Measurements from ENCODE around the gene SPC25.

The SPC25 gene

DNA sequence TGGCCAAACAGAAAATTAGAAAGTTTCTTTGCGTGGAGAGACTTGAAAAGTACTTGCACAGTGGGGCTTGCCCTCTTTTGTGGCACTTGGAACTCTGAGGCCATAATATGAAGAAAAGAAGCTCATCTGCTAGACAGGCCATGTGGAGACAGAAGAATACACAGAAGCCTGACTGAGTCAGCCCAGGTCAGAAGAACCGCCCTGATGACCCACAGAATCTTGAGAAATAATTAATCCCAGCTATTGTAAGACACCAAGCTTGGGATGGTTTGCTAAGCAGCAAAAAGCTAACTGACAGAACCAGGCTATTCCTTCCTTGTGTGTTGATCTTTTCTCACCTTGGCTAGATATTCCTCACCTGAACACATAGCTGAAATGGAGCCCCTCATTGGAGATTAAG is 44.6 kb upstream of the SPC25 start:
- TF ChIP-seq REST (IDR thresholded peaks at IDR 0.05; ENCODE audit: low read depth) (no peak), TAF1 (IDR thresholded peaks at IDR 0.05; ENCODE audit: low read depth) (no peak), FOXM1 (IDR thresholded peaks at IDR 0.05; ENCODE audit: borderline replicate concordance, low read depth) (no peak), EGR1 (IDR thresholded peaks at IDR 0.05) (no peak), MAX (IDR thresholded peaks at IDR 0.05) (no peak), TEAD4 (IDR thresholded peaks at IDR 0.05) (no peak), EP300 (IDR thresholded peaks at IDR 0.05; ENCODE audit: borderline replicate concordance) (no peak), YY1 (IDR thresholded peaks at IDR 0.05; ENCODE audit: low read depth) (no peak), TCF12 (IDR thresholded peaks at IDR 0.05; ENCODE audit: low read depth) (no peak), USF1 (IDR thresholded peaks at IDR 0.05) (no peak), ZBTB7A (IDR thresholded peaks at IDR 0.05; ENCODE audit: low read depth) (no peak), CEBPB (IDR thresholded peaks at IDR 0.05) (no peak), RAD21 (IDR thresholded peaks at IDR 0.05; ENCODE audit: low read depth) (no peak)

- TF ChIP-seq RAD21 (IDR thresholded peaks at IDR 0.05; ENCODE audit: low read depth) (no peak), ZBTB7A (IDR thresholded peaks at IDR 0.05; ENCODE audit: low read depth) (no peak), FOXM1 (IDR thresholded peaks at IDR 0.05; ENCODE audit: borderline replicate concordance, low read depth) (no peak), CEBPB (IDR thresholded peaks at IDR 0.05) (no peak), REST (IDR thresholded peaks at IDR 0.05; ENCODE audit: low read depth) (no peak), MAX (IDR thresholded peaks at IDR 0.05) (no peak), TEAD4 (IDR thresholded peaks at IDR 0.05) (no peak), EGR1 (IDR thresholded peaks at IDR 0.05) (no peak), TAF1 (IDR thresholded peaks at IDR 0.05; ENCODE audit: low read depth) (no peak), YY1 (IDR thresholded peaks at IDR 0.05; ENCODE audit: low read depth) (no peak)
These were observed 40.0 kb upstream of the SPC25 start for GRCh38 chr2:168930242-168930641.

GRCh38 chr2:168929031-168929430 is 38.8 kb upstream of the SPC25 start:
- TF ChIP-seq NFIC (IDR thresholded peaks at IDR 0.05) (no peak), RAD21 (IDR thresholded peaks at IDR 0.05; ENCODE audit: low read depth) (no peak)

GRCh38 chr2:168928113-168928831 is 38.0 kb upstream of the SPC25 start:
- TF ChIP-seq YY1 (IDR thresholded peaks at IDR 0.05; ENCODE audit: low read depth) (no peak), USF1 (IDR thresholded peaks at IDR 0.05) (no peak), EGR1 (IDR thresholded peaks at IDR 0.05) (no peak), NFIC (IDR thresholded peaks at IDR 0.05) (no peak), CREB1 (IDR thresholded peaks at IDR 0.05; ENCODE audit: low read depth) (no peak), MAX (IDR thresholded peaks at IDR 0.05) (no peak), ZBTB7A (IDR thresholded peaks at IDR 0.05; ENCODE audit: low read depth) (no peak)

DNA sequence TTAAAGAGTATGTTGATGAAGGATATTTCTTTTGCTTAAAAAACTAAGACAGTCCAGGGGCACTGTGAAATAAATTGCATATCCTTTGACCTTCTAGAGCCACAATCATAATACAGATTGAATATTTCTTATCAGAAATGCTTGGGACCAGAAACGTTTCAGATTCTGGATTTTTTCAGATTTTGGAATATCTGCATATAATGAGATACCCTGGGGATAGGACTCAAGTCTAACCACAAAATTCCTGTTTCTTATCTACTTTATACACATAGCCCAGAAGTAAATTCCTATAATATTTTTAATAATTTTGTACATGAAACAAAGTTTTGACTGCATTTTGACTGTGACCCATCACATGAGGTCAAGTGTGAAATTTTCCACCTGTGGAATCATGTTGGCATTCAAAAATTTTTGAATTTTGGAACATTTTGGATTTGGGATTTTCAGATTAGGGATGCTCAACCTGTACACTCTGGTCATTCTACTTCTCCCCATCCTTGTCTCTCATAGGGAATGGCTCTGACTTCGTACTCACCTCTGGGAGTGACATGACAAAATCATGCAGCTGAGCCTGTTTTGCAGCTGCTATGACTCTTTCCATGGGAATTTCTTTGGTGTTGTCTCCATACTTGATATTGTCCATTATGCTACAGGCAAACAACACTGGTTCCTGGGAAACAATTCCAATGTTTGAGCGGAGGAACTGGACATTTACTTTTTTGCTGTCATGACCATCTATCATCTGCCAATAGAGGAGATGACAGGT is 36.6 kb upstream of the SPC25 start:
- TF ChIP-seq MAX (IDR thresholded peaks at IDR 0.05) (no peak), EP300 (IDR thresholded peaks at IDR 0.05; ENCODE audit: borderline replicate concordance) (no peak), TAF1 (IDR thresholded peaks at IDR 0.05; ENCODE audit: low read depth) (no peak), FOXM1 (IDR thresholded peaks at IDR 0.05; ENCODE audit: borderline replicate concordance, low read depth) (no peak), USF1 (IDR thresholded peaks at IDR 0.05) (no peak), CREB1 (IDR thresholded peaks at IDR 0.05; ENCODE audit: low read depth) (no peak), CEBPB (IDR thresholded peaks at IDR 0.05) (no peak), TEAD4 (IDR thresholded peaks at IDR 0.05) (no peak), EGR1 (IDR thresholded peaks at IDR 0.05) (no peak), TCF12 (IDR thresholded peaks at IDR 0.05; ENCODE audit: low read depth) (no peak), ZBTB7A (IDR thresholded peaks at IDR 0.05; ENCODE audit: low read depth) (no peak), NFIC (IDR thresholded peaks at IDR 0.05) (no peak), RAD21 (IDR thresholded peaks at IDR 0.05; ENCODE audit: low read depth) (no peak), YY1 (IDR thresholded peaks at IDR 0.05; ENCODE audit: low read depth) (no peak)

Data from Ishikawa (cell line).